ENCODE measurements around the gene TET1.

Gene TET1

DNA sequence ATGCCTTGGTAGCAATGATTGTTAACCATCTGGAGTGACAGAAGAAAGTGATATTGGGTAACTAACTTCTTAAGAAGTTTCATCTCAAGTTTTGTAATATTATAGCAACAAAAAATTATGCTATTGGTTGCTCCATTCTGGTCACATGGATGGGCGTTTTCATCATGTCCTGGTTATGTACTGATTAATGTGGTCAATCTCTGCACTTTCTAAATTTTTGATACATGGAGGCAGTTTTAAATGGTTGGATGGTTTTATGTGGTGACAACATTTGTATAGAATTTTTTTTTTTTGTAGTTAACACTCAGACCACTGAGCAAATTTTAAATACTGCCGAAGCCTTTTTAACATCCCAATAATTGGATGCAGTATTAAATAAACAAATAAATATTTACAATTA is 105.7 kb downstream of the TET1 start:
- no peak for DNase-seq (ENCODE audit: low spot score)
- Histone ChIP-seq H3K4me2 (ENCODE audit: insufficient read depth, low read length, poor library complexity, severe bottlenecking) (no peak overlapping the region), H3K27me3 (ENCODE audit: control insufficient read depth in 3 of 3, insufficient read depth in 3 of 3, low read depth in 1 of 3, low read length in 3 of 3) (no peaks in the 10 kb centered on the region), H2BK15ac (ENCODE audit: low read length) (no peak overlapping the region), H3K9me3 (replicated peaks in 1 of 2; ENCODE audit: control insufficient read depth in 2 of 2, insufficient read depth in 1 of 2, low read depth in 1 of 2, low read length in 2 of 2) (peaks cover 0 to 1% of the 10 kb centered on the region in 2 donors), H3K36me3 (replicated peaks in 1 of 2; ENCODE audit: control insufficient read depth in 2 of 2, insufficient read depth in 2 of 2, low read length in 2 of 2) (peaks cover 7 to 78% of the 10 kb centered on the region in 2 donors), H3K4me1 (ENCODE audit: control insufficient read depth in 2 of 2, insufficient read depth in 1 of 2, low read depth in 1 of 2, low read length in 2 of 2) (no peaks in the 10 kb centered on the region), H2AFZ (ENCODE audit: low read length) (no peak overlapping the region), H2BK120ac (ENCODE audit: low read depth, low read length) (no peak overlapping the region), H3K23ac (ENCODE audit: low read depth, low read length, poor library complexity) (no peak overlapping the region), H4K8ac (ENCODE audit: low read depth, low read length) (no peak overlapping the region), H3K79me1 (ENCODE audit: low read depth, low read length) (no peaks in the 10 kb centered on the region), H3K9ac (ENCODE audit: low read depth, low read length, poor library complexity) (no peak overlapping the region), H2AK5ac (ENCODE audit: low read depth, low read length) (no peak overlapping the region), H2BK12ac (ENCODE audit: low read length) (no peak overlapping the region), H3K14ac (ENCODE audit: low read length) (no peak overlapping the region), H3K4ac (ENCODE audit: low read length) (no peak overlapping the region), H3K27ac (replicated peaks; ENCODE audit: low read length) (no peak overlapping the region), H2BK5ac (ENCODE audit: low read length) (no peak overlapping the region), H3K4me3 (ENCODE audit: low read length in 2 of 2) (no peak overlapping the region), H4K91ac (ENCODE audit: low read depth, low read length, poor library complexity) (no peak overlapping the region), H3K18ac (ENCODE audit: low read length) (no peak overlapping the region)
- no CpG with 5 or more reads among the region's 2 CpGs for WGBS, 2 donors (ENCODE audit: extremely low coverage in 2 of 2, insufficient read length in 2 of 2, insufficient replicate concordance in 1 of 2)

GRCh38 chr10:68666280-68666760 is 106.2 kb downstream of the TET1 start:
- Histone ChIP-seq H3K9ac (ENCODE audit: low read depth, low read length, poor library complexity) (no peak overlapping the region), H3K9me3 (replicated peaks in 1 of 2; ENCODE audit: control insufficient read depth in 2 of 2, insufficient read depth in 1 of 2, low read depth in 1 of 2, low read length in 2 of 2) (peaks cover 0 to 1% of the 10 kb centered on the region in 2 donors), H3K14ac (ENCODE audit: low read length) (no peak overlapping the region), H3K23ac (ENCODE audit: low read depth, low read length, poor library complexity) (no peak overlapping the region), H3K4ac (ENCODE audit: low read length) (no peak overlapping the region), H3K4me1 (ENCODE audit: control insufficient read depth in 2 of 2, insufficient read depth in 1 of 2, low read depth in 1 of 2, low read length in 2 of 2) (no peaks in the 10 kb centered on the region), H3K4me2 (ENCODE audit: insufficient read depth, low read length, poor library complexity, severe bottlenecking) (no peak overlapping the region), H4K8ac (ENCODE audit: low read depth, low read length) (no peak overlapping the region), H2AFZ (ENCODE audit: low read length) (no peak overlapping the region), H3K36me3 (replicated peaks in 1 of 2; ENCODE audit: control insufficient read depth in 2 of 2, insufficient read depth in 2 of 2, low read length in 2 of 2) (peaks cover 7 to 82% of the 10 kb centered on the region in 2 donors), H3K27me3 (ENCODE audit: control insufficient read depth in 3 of 3, insufficient read depth in 3 of 3, low read depth in 1 of 3, low read length in 3 of 3) (no peaks in the 10 kb centered on the region), H2BK120ac (ENCODE audit: low read depth, low read length) (no peak overlapping the region), H2BK15ac (ENCODE audit: low read length) (no peak overlapping the region), H4K91ac (ENCODE audit: low read depth, low read length, poor library complexity) (no peak overlapping the region), H3K4me3 (ENCODE audit: low read length in 2 of 2) (no peak overlapping the region), H2AK5ac (ENCODE audit: low read depth, low read length) (no peak overlapping the region), H2BK5ac (ENCODE audit: low read length) (no peak overlapping the region), H3K79me1 (ENCODE audit: low read depth, low read length) (no peaks in the 10 kb centered on the region), H3K27ac (replicated peaks; ENCODE audit: low read length) (no peak overlapping the region), H3K18ac (ENCODE audit: low read length) (no peak overlapping the region), H2BK12ac (ENCODE audit: low read length) (no peak overlapping the region)
- DNase-seq (ENCODE audit: low spot score): no peak
- no CpG with 5 or more reads among the region's 5 CpGs for WGBS, 2 donors (ENCODE audit: extremely low coverage in 2 of 2, insufficient read length in 2 of 2, insufficient replicate concordance in 1 of 2)

- Histone ChIP-seq H4K8ac (ENCODE audit: low read depth, low read length) (no peak overlapping the region), H3K4ac (ENCODE audit: low read length) (no peak overlapping the region), H3K36me3 (replicated peaks in 1 of 2; ENCODE audit: control insufficient read depth in 2 of 2, insufficient read depth in 2 of 2, low read length in 2 of 2) (peaks cover 9 to 90% of the 10 kb centered on the region in 2 donors), H3K14ac (ENCODE audit: low read length) (no peak overlapping the region), H3K4me2 (ENCODE audit: insufficient read depth, low read length, poor library complexity, severe bottlenecking) (no peak overlapping the region), H3K27ac (replicated peaks; ENCODE audit: low read length) (no peak overlapping the region), H2AFZ (ENCODE audit: low read length) (no peak overlapping the region), H4K91ac (ENCODE audit: low read depth, low read length, poor library complexity) (no peak overlapping the region), H3K4me1 (ENCODE audit: control insufficient read depth in 2 of 2, insufficient read depth in 1 of 2, low read depth in 1 of 2, low read length in 2 of 2) (no peaks in the 10 kb centered on the region), H3K9me3 (replicated peaks in 1 of 2; ENCODE audit: control insufficient read depth in 2 of 2, insufficient read depth in 1 of 2, low read depth in 1 of 2, low read length in 2 of 2) (peaks cover 1 to 9% of the 10 kb centered on the region in 2 donors), H3K9ac (ENCODE audit: low read depth, low read length, poor library complexity) (no peak overlapping the region), H2BK5ac (ENCODE audit: low read length) (no peak overlapping the region), H2AK5ac (ENCODE audit: low read depth, low read length) (no peak overlapping the region), H3K4me3 (ENCODE audit: low read length in 2 of 2) (no peak overlapping the region), H2BK15ac (ENCODE audit: low read length) (no peak overlapping the region), H3K27me3 (ENCODE audit: control insufficient read depth in 3 of 3, insufficient read depth in 3 of 3, low read depth in 1 of 3, low read length in 3 of 3) (no peaks in the 10 kb centered on the region), H3K23ac (ENCODE audit: low read depth, low read length, poor library complexity) (no peak overlapping the region), H2BK120ac (ENCODE audit: low read depth, low read length) (no peak overlapping the region), H2BK12ac (ENCODE audit: low read length) (no peak overlapping the region), H3K18ac (ENCODE audit: low read length) (no peak overlapping the region), H3K79me1 (ENCODE audit: low read depth, low read length) (no peaks in the 10 kb centered on the region)
- DNase-seq (ENCODE audit: low spot score): no peak
- whole genome bisulfite sequencing, 2 donors (ENCODE audit: extremely low coverage in 2 of 2, insufficient read length in 2 of 2, insufficient replicate concordance in 1 of 2): no CpG with 5 or more reads among the region's 5 CpGs
Measured at GRCh38 chr10:68668231-68668630, 108.1 kb downstream of the TET1 start.

- no peak for DNase-seq (ENCODE audit: low spot score)
- Histone ChIP-seq H2AFZ (ENCODE audit: low read length) (no peak overlapping the region), H3K27me3 (ENCODE audit: control insufficient read depth in 3 of 3, insufficient read depth in 3 of 3, low read depth in 1 of 3, low read length in 3 of 3) (no peaks in the 10 kb centered on the region), H3K36me3 (replicated peaks in 1 of 2; ENCODE audit: control insufficient read depth in 2 of 2, insufficient read depth in 2 of 2, low read length in 2 of 2) (peaks cover 10 to 91% of the 10 kb centered on the region in 2 donors), H3K9ac (ENCODE audit: low read depth, low read length, poor library complexity) (no peak overlapping the region), H3K18ac (ENCODE audit: low read length) (no peak overlapping the region), H3K79me1 (ENCODE audit: low read depth, low read length) (no peaks in the 10 kb centered on the region), H2BK5ac (ENCODE audit: low read length) (no peak overlapping the region), H2BK15ac (ENCODE audit: low read length) (no peak overlapping the region), H3K27ac (replicated peaks; ENCODE audit: low read length) (no peak overlapping the region), H3K23ac (ENCODE audit: low read depth, low read length, poor library complexity) (no peak overlapping the region), H3K14ac (ENCODE audit: low read length) (no peak overlapping the region), H4K8ac (ENCODE audit: low read depth, low read length) (no peak overlapping the region), H3K4me3 (ENCODE audit: low read length in 2 of 2) (no peak overlapping the region), H2AK5ac (ENCODE audit: low read depth, low read length) (no peak overlapping the region), H4K91ac (ENCODE audit: low read depth, low read length, poor library complexity) (no peak overlapping the region), H2BK12ac (ENCODE audit: low read length) (no peak overlapping the region), H3K4me2 (ENCODE audit: insufficient read depth, low read length, poor library complexity, severe bottlenecking) (no peak overlapping the region), H3K9me3 (replicated peaks in 1 of 2; ENCODE audit: control insufficient read depth in 2 of 2, insufficient read depth in 1 of 2, low read depth in 1 of 2, low read length in 2 of 2) (peaks cover 1 to 14% of the 10 kb centered on the region in 2 donors), H2BK120ac (ENCODE audit: low read depth, low read length) (no peak overlapping the region), H3K4ac (ENCODE audit: low read length) (no peak overlapping the region), H3K4me1 (ENCODE audit: control insufficient read depth in 2 of 2, insufficient read depth in 1 of 2, low read depth in 1 of 2, low read length in 2 of 2) (no peaks in the 10 kb centered on the region)
- WGBS, 2 donors (ENCODE audit: extremely low coverage in 2 of 2, insufficient read length in 2 of 2, insufficient replicate concordance in 1 of 2): no CpG with 5 or more reads among the region's 4 CpGs
Measured at GRCh38 chr10:68668972-68669371, 108.8 kb downstream of the TET1 start.
